GM18873 (cell line): ENCODE measurements around the gene FAM53A.

Source experiments
- ATAC-seq: cut with Tn5 transposase; IDR thresholded peaks from one replicate; pipeline ENCODE4 v1.9.1; 2021; ENCODE audit warnings: mild to moderate bottlenecking, moderate library complexity, moderate number of reproducible peaks; ENCODE audit not compliant: unreplicated experiment, low FRiP score

Gene FAM53A, protein sequence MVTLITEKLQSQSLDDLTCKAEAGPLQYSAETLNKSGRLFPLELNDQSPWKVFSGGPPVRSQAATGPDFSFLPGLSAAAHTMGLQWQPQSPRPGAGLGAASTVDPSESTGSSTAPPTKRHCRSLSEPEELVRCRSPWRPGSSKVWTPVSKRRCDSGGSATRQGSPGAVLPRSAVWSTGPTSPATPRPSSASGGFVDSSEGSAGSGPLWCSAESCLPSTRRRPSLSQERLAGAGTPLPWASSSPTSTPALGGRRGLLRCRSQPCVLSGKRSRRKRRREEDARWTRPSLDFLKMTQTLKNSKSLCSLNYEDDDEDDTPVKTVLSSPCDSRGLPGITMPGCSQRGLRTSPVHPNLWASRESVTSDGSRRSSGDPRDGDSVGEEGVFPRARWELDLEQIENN

DNA sequence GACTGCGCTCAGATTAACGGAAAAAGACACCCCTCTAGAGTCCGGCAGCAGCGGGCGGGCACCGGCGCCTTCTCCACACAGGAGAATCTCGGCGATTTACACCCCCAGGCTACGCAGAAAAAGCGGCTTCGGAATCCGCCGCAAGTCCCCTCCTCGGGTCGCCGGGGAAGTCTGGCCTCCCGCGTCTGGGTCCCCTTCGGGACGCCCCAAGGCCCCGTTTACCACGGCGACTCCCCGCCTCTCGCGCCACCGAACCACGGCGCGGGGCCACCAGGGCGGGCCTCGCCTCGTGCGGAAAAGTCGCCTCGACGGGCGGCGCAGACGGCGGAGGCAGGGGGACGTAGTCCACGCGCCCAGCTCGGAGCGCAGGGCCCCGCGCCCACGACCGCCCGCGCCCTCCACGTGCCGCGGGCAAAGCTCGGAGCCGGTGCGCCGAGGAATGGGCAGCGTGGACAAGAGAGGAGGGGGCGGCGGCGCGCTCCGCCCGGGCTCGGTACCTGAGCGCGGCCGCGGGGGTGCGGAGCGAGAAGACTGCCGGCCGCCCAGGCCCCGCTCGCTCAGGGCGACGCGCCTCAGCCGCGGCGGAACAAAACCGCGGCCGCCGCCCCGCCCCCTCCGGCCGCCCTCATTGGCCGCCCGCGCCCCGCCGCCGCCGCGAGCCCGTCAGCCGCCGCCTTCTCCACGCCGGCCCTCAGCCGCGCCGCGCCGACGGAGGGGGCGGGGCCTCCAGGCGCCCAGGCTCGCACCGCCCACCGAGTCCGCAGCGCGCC, at the start of gene FAM53A:
FAM53A (minus strand) TSS at position 578 of the 770 bp plus-strand sequence. CDS start 15,572 bp downstream, outside the sequence.
- ATAC-seq = peak; percentile 58

DNA sequence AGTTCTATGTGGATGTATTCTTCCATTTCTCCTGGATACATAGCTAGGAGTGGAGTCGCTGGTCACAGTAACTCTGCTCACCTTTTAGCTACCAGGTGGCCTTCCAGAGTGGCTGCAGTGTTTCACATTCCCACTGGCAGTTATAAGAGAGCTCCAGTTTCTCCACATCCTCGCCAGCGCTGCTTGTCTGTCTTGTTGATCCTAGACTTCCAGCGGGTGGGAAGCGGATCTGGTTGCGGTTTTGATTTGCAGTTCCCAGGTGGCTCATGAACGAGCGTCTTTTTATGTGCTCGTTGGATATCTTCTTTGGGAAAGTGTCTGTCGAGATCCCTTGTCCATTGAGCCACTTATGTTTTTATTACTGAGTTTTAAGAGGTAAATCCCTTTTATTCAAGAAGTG, 48.8 kb upstream of the FAM53A start:
- ATAC-seq = no peak

DNA sequence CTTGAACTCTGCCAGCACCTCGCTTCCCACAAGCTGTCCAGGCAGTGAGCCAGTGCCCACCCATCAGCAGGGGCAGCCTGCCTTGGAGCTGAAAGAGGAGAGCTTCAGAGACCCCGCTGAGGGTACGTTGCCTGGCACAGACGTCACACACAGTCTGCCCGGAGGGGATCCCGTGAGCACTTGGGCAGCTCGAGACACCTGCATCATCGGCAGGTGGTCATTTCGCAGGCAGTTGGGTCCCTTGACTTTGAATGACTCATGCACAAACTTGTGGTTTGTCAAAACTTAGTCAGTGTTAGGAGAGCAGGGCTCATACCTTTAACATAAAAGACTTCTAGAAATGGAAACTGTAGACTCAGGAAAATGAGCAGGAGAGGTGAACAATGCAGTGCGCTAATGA, 47.1 kb upstream of the FAM53A start:
- no peak for ATAC-seq

DNA sequence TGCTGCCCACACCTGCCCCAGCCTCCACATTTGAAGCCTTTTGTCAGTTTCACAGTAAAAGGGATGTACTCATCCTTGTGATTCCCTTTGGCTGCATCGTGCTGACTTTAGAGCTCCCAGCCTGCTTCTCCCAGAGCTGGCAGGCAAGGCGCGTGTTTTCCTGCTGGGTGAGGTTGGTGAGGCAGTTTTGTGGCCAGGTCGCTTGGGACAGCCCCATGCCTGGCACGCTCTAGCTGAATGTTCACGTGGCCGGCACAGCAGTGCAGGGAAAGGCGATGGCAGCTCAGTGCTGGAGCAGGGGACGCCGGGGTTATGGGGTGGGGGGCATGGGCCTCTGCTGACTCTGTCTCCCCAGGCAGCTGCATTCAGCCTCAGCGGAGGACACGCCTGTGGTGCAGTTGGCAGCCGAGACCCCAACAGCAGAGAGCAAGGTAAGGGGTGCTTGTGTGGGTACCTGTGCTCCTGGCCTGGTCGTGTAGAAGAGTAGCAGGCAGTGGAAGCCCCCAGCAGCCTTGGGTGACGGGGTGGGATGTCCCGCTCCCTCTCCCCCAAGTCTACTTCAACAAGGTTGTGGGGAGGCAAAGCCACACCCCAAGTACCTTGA, 46.5 kb upstream of the FAM53A start:
- ATAC-seq = no peak

DNA sequence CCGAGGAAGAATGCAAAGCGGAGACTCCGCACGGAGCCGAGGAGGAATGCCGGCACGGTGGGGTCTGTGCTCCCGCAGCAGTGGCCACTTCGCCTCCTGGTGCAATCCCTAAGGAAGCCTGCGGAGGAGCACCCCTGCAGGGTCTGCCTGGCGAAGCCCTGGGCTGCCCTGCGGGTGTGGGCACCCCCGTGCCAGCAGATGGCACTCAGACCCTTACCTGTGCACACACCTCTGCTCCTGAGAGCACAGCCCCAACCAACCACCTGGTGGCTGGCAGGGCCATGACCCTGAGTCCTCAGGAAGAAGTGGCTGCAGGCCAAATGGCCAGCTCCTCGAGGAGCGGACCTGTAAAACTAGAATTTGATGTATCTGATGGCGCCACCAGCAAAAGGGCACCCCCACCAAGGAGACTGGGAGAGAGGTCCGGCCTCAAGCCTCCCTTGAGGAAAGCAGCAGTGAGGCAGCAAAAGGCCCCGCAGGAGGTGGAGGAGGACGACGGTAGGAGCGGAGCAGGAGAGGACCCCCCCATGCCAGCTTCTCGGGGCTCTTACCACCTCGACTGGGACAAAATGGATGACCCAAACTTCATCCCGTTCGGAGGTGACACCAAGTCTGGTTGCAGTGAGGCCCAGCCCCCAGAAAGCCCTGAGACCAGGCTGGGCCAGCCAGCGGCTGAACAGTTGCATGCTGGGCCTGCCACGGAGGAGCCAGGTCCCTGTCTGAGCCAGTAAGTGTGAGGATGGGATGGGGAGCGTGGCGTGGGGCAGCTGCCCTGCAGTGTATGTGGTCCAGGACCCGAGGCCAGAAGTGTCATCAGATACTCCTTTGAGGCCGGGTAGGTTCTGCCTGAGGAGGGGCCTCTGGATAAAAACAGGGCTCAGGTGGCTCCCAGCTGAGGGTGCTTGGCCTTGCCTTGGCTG, 44.2 kb upstream of the FAM53A start:
- ATAC-seq = no peak

DNA sequence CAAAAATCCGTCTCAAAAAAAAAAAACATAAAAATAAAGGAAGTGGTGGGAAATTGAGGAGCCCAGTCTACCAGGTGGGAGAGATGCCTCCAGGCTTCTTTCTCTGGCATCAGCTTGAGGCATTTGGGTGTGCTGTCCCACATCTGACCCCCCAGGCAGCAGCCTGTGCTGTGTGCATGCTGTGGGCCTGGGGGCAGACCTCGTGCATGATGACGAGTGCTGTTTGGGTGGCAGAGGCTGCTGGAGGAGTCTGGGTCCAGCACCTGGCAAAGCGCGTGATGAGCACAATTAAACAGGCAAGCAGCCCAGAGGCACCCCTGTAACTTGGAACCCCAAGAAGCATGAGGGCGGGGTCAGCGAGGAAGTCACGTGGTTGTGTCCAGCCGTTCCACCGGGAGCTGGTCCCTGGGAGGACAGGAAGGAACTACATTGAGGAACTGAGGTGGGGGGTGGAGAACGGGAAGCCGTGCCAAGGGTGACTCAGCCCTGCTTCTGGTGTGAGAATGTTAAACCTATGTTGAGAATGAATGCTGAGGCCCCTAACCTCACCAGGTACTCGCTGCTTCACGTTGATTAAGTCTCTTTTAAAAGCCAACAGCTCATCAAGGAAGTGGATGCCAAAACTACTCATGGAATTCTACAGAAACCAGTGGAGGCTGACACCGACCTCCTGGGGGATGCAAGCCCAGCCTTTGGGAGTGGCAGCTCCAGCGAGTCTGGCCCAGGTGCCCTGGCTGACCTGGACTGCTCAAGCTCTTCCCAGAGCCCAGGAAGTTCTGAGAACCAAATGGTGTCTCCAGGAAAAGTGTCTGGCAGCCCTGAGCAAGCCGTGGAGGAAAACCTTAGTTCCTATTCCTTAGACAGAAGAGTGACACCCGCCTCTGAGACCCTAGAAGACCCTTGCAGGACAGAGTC, 43.3 kb upstream of the FAM53A start:
- no peak for ATAC-seq

DNA sequence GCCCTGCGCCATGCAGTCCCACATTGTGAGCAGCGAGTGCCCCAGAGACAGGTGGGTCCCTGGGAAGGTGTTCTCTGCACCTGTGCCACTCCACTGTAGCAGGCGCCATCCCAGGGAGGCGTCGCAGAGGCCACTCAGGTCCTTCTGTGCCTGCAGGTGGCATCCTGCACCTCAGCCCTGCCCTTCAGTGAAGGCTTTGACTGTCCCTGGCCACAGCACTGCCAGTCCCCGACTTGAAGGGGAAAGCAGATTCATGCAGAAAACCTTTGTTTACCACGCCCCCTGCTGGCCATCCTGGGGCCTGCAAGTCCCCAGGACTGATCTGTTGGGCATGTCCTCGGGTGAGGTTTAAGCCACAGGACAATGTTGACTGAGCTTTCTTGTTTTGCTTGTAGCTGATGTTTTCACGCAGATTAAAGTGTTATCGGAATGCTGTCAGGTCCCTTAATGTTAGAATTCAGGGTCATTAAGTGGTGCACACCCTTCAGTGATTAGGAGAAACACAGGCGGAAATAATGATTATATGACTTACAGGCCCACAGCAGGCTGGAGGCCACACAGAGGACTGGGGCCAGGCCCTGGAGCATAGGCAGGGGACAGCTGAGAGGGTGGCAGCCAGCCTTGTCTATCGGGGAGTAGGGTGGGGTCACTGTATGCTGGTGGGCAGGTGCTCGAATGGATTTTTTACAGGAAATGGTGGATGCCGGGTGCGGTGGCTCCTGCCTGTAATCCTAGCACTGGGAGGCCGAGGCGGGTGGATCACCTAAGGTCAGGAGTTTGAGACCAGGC, 42.2 kb upstream of the FAM53A start:
- no peak for ATAC-seq

DNA sequence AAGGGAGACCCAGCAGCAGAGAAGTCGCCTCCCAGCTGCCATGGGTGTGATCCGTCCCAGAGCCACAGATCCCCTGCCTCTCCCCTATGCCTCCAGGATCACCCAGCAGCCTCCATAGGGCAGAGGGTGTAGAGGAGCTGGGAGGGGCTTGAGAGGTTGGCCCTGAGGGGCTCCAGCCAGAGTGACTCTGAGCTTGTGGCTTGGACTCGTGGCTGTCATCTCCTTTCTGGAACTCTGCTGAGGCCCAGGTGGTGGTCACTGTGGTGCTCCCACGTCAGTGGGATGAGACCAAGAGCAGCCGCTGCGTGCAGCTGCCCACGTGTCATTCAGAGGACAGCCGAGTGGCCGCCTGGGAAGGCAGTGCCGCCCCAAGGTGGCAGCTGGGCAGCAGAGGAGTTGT, 41.4 kb upstream of the FAM53A start:
- no peak for ATAC-seq

DNA sequence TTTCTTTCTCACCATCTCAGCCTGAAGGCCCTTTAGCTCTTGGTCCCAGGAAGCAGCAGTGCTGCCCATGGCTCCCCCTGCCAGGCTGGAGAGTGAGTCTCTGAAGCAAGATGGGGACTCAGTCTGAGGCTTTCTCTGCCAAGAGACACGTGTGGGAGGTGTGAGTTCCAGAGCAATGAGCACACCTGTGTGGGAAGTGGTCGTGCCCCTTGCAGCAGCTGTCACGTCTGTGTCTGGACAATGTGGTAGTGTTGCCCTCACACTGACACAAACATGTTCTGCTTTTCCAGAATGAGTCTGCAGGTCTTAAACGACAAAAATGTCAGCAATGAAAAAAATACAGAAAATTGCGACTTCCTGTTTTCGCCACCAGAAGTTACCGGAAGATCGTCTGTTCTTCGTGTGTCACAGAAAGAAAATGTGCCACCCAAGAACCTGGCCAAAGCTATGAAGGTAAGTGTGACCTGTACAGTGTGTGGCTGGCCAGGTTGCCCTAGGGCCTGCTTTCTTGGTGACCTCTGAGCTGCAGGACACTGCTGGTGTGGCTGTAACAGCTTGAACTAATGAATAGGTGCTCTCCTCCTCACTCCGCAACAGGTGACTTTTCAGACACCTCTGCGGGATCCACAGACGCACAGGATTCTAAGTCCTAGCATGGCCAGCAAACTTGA, 39.2 kb upstream of the FAM53A start:
- ATAC-seq = no peak

DNA sequence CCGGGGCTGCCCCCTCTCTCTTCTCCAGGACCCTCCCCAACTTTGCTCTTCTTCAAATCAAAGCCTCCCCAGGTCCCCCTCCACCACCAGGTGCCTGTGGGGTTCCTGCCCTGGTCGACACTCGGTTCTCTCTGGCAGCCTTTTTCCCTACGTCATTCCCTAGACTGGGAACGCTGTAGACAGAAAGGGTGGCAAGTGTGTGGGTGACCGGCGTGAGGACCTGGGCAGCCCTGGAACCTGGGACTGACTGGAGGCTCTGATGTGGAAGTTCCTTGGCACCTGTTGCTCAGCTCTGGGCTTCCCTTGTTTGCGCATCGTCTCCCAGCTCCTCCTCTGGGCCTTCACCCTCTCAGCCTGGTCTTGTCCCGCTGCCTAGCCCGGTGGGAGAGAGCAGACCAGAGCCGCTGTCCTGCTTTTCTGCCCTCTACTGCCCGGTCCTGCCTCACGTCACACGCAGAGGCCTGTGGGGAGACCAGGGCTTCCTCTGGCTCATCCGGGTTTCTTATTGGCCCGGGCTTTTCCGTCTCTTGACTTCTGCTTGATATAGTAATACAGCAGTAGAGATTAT, 38.5 kb upstream of the FAM53A start:
- no peak for ATAC-seq

DNA sequence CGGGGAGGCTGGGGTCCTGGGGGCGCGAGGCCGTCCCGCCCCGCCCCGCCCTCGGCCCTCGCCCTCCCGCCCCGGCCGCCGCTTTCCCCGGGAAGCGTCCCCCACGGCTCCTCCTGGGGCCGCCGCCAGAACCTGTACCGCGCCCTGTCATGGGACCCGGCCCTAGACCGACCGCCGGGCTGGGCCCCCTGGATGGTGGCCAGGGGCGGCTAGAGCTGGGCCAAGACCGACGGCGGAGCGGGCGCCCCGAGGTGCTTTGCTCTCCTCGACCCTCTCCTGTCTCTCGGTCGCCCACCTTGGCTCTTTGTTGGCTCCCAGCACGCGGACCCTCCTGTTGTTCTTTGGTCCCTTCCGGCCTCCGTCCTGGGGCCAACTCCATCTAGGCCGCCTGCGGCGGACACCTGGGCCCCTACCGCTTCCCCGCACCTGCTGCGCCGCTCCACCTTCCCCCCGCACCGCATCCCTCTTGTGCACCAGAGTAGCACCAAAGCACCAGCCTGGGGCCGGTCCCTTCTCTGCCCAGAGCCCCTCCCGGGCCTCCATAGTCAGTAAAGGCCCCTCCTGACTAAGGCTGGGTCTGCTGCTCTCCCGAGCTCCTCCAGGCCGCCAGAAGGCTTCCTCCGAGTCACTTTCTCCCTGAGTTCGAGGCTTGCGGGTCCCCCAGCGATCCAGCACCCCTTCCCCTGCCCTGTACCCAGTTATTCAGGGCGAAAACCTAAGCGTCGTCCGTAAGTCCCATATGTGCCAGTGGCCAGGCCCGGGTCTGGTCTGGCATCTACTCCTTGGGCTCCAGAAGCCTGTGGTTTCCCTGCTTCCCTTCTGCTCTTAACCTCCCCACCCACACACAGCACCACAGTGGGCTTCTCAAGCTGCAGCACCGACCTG, 37.8 kb upstream of the FAM53A start:
- no peak for ATAC-seq

DNA sequence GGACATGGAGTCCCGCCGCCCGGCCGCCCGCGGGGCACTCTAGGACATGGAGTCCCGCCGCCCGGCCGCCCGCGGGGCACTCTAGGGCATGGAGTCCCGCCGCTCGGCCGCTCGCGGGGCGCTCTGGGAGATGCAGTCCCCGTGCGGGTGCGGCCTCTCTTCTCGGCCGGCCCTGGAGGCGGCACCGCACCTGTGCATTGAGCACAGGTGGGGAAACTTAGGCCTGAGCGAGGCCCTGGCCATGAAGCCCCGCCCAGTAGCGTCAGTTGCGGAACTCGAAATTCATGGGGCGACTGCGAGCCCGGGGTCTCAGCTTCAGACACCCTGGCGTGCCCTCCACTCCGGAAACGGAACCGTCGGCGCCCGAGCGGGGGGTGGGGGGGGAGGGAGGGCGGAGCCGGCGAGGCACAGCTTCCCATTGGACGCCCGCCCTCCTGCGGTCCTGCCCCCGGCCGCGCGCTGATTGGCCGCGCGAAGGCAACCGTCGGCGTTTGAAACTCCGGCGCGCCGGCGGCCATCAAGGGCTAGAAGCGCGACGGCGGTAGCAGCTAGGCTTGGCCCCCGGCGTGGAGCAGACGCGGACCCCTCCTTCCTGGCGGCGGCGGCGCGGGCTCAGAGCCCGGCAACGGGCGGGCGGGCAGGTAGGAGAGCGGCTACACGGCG, 37.0 kb upstream of the FAM53A start, which contains the start of the genes TACC3 and TMEM129:
TACC3 (plus strand) TSS at position 519 of the 663 bp plus-strand sequence. CDS start 1,901 bp downstream, outside the sequence.
TMEM129 (minus strand) TSS at position 321 of the 663 bp plus-strand sequence. CDS start 486 bp downstream, outside the sequence.
- ATAC-seq = peak; percentile 78

DNA sequence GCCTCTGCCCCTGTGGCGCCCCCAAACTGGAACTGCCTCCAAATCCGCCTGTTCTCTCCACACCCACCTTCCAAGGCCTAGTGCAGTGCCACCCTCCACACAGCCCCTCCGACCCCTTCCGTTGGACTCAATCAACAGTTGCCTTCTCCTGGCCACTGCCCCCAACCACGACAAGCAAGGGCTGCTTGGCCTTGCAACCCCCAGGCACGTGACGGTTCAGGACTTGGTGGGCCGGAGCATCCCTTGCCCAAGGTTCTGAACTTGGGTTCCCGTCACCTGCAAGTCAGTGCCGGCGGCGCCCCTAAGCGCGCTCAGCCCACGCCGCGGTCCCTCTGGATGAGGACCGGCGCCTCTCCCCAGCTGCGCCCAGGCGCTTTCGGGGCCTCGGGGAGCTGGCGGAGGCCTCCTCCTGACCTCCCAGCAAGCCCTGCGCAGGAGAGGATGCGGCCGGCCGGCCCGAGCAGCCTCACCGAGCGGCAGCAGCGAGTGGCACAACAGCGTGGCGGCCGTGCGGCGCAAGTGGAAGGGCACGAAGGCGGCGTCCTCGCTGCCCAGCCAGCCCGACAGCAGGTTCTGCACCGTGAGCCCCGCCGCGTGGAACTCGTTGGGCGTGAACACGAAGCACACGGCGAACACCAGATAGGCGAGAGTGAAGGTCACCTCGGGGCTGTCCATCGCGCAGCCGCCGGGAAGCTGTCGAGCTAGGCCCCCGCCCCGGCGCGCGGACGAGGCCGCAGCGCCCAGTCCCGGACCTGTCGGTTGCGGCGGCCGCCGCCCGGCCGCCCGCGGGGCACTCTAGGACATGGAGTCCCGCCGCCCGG, 36.3 kb upstream of the FAM53A start:
- ATAC-seq = no peak

DNA sequence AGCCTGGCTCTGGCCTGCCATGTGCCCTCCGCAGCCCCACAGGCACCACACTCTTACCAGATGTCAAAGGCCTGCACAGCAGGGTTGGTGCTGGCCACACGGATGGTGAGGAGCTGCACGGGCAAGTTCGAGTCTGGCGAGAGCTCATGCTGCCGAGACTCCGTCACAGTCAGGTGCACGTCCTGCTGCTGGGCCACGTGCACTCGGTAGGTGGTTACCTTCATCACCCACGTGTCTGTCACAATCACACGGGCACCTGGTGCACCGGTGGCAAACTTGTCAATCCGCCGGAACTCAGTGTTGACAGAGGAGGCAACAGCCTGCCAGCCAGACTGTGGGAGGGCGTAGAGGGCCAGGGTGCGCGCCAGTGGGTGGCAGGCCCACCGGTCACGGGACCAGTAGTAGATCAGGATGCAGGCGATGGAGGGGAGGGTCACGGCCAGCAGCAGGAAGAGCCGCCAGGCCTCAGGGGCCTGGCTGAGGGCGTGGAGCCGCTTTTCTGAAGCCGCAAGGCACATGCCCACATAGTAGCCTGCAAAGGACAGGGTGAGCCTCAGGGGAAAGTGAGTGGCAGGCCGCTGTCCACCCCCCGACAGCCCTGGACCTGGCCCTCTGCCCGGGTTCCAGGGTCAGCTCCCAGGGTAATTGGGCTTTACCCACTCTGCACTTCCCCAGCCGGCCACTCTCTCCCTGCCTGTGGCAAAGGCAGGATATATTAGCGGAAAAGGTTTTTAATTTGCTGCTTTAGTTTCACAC, 34.2 kb upstream of the FAM53A start:
- no peak for ATAC-seq
